AG04449 (cell line): Measurements from ENCODE around the gene RND1.

Source experiments
- CTCF ChIA-PET: fragments of 350-600 bp; formaldehyde crosslinking; extraction: SDS; loops from one replicate; lab custom pipeline; 2021; ENCODE audit warnings: antibody characterized with exemption; lab: Yijun Ruan, JAX
- POLR2A ChIA-PET: fragments of 400-600, 350-600 bp; formaldehyde crosslinking; extraction: SDS; loops from one replicate; lab custom pipeline; 2020; ENCODE audit warnings: antibody characterized with exemption, inconsistent platforms; lab: Yijun Ruan, JAX
- DNase-seq: peaks from one replicate; pipeline ENCODE4 v3.0.0-alpha.2; 2010; ENCODE audit warnings: low read depth, low spot score
- H3K4me3 ChIP-seq: 2 replicates; pipeline ENCODE4 v1.5.1; 2011; ENCODE audit warnings: low read depth, mild to moderate bottlenecking, control low read depth, low read length
- TF ChIP-seq, protein P1 (sequence below): IDR thresholded peaks from one replicate; pipeline ENCODE4 v1.5.1; 2011; ENCODE audit warnings: mild to moderate bottlenecking, moderate library complexity, low read length, control low read depth, inconsistent platforms; ENCODE audit not compliant: insufficient read depth; ENCODE audit errors: missing control alignments

Gene RND1

GRCh38 chr12:48828293-48828692 lies 37.4 kb downstream of the RND1 start:
- no peak overlapping the region for H3K4me3 ChIP-seq
- POLR2A ChIA-PET, result no interaction called here
- CTCF ChIA-PET, result interaction anchor here (0.6 to 7.3 kb wide), 5 partner anchors 9 to 108 kb away, joined by 3 to 71 read pairs (median 6); no protein-coding TSS in a partner anchor
- DNase-seq, result no peak
- TF ChIP-seq, protein P1, sequence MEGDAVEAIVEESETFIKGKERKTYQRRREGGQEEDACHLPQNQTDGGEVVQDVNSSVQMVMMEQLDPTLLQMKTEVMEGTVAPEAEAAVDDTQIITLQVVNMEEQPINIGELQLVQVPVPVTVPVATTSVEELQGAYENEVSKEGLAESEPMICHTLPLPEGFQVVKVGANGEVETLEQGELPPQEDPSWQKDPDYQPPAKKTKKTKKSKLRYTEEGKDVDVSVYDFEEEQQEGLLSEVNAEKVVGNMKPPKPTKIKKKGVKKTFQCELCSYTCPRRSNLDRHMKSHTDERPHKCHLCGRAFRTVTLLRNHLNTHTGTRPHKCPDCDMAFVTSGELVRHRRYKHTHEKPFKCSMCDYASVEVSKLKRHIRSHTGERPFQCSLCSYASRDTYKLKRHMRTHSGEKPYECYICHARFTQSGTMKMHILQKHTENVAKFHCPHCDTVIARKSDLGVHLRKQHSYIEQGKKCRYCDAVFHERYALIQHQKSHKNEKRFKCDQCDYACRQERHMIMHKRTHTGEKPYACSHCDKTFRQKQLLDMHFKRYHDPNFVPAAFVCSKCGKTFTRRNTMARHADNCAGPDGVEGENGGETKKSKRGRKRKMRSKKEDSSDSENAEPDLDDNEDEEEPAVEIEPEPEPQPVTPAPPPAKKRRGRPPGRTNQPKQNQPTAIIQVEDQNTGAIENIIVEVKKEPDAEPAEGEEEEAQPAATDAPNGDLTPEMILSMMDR, result no peak

DNA sequence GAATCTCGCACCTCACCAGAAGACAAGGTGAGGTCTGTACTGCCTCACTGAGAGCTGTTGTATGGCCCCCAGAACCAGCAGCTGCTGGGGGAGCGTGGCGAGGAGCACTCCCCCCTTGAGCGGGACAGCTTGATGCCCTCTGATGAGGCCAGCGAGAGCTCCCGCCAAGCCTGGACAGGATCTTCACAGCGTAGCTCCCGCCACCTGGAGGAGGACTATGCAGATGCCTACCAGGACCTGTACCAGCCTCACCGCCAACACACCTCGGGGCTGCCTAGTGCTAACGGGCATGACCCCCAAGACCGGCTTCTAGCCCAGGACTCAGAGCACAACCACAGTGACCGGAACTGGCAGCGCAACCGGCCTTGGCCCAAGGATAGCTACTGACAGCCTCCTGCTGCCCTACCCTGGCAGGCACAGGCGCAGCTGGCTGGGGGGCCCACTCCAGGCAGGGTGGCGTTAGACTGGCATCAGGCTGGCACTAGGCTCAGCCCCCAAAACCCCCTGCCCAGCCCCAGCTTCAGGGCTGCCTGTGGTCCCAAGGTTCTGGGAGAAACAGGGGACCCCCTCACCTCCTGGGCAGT lies 38.1 kb downstream of the RND1 start:
- ChIA-PET POLR2A (interaction anchor here (1.6 kb wide), 1 partner anchor 13 kb away, joined by 6 read pairs; no protein-coding TSS in a partner anchor), CTCF (interaction anchor here (0.6 to 7.3 kb wide), 5 partner anchors 8 to 160 kb away, joined by 3 to 71 read pairs (median 4); no protein-coding TSS in a partner anchor)
- DNase-seq, result no peak
- H3K4me3 ChIP-seq, result no peak overlapping the region
- TF ChIP-seq, protein P1, result no peak

DNA sequence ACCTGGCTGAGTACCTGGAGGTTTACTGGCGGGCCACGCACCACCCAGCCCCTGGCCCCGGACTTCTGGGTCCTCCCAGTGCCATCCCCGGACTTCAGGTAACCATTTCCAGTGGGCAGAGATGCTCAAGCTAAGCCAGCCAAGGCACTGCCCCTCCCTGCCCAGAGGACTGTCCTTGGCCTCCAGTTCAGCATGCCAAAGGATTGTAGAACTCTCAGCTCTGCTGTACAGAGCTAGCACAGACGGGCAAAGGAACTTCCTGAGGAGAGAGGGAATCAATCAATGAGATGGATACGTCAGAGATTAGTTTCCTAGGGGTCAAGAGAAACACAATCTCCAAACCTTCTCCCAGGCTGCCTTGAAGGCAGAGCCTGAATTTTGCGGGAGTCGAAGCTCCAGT lies 38.6 kb downstream of the RND1 start:
- ChIA-PET POLR2A (interaction anchor here (1.4 to 1.6 kb wide), 2 partner anchors 12 to 25 kb away, joined by 5 to 6 read pairs; partner anchors contain the start of gene DDX23), CTCF (interaction anchor here (0.9 to 7.3 kb wide), 4 partner anchors 12 to 161 kb away, joined by 3 to 71 read pairs (median 5); no protein-coding TSS in a partner anchor)
- TF ChIP-seq, protein P1, result no peak
- DNase-seq, result no peak
- H3K4me3 ChIP-seq, result no peak overlapping the region

DNA sequence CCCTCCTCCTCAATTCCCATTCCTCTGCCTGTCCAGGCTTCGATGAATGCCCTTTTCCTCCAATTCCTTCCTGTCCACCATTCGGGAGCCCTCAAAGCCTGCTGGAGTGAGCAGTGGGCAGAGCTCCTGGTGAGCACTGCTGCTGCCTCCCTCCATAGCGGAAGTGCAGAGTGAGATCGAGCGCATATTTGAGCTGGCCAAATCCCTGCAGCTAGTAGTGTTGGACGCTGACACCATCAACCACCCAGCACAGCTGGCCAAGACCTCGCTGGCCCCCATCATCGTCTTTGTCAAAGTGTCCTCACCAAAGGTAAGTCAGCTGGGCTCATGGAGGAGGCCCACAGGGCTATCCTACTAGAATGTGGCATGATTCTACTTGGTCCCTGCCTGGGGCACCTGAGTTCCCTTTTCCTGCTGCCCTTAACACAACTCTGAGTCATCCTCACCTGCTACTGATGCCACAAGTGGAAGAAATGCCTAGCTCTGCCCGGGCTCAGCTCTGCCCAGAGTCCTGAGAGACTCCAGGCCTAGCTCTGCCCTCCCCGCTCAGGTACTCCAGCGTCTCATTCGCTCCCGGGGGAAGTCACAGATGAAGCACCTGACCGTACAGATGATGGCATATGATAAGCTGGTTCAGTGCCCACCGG lies 39.3 kb downstream of the RND1 start:
- H3K4me3 ChIP-seq, result no peak overlapping the region
- no peak for DNase-seq
- TF ChIP-seq, protein P1, result no peak
- CTCF ChIA-PET, result interaction anchor here (1.0 to 7.3 kb wide), 5 partner anchors 12 to 162 kb away, joined by 3 to 71 read pairs (median 5); partner anchors contain the start of gene DDX23
- POLR2A ChIA-PET, result interaction anchor here (1.4 to 1.6 kb wide), 2 partner anchors 11 to 26 kb away, joined by 5 to 6 read pairs; partner anchors contain the start of gene DDX23

GRCh38 chr12:48824905-48825304 lies 40.8 kb downstream of the RND1 start:
- no peak for DNase-seq
- H3K4me3 ChIP-seq, result no peak overlapping the region
- ChIA-PET POLR2A (interaction anchor here (2.1 kb wide), 1 partner anchor 10 kb away, joined by 7 read pairs; no protein-coding TSS in a partner anchor), CTCF (interaction anchor here (1.5 to 7.3 kb wide), 3 partner anchors 10 to 72 kb away, joined by 5 to 71 read pairs (median 17); no protein-coding TSS in a partner anchor)
- TF ChIP-seq, protein P1, result no peak
